ENCODE measurements around the gene SHISAL1. TPM values are rescaled to one million over a fixed set of nuclear protein-coding genes. Genes with fewer than 3 reads are reported as not detected.

The SHISAL1 gene
- total RNA-seq, 1 donor from 2014 or later, result 6.5 TPM

- no peak for TF ChIP-seq CTCF (IDR thresholded peaks at IDR 0.05; ENCODE audit: unreplicated experiment)
- Mint-ChIP-seq H3K4me3 (ENCODE audit: unreplicated experiment) (no peak overlapping the region), H3K4me1 (ENCODE audit: unreplicated experiment) (no peaks in the 10 kb centered on the region), H3K27ac (ENCODE audit: unreplicated experiment) (no peak overlapping the region), H3K9me3 (ENCODE audit: unreplicated experiment) (no peaks in the 10 kb centered on the region), H3K27me3 (ENCODE audit: unreplicated experiment) (peaks cover 2% of the 10 kb centered on the region), H3K36me3 (ENCODE audit: low read depth, unreplicated experiment) (no peaks in the 10 kb centered on the region)
- DNase-seq (ENCODE audit: low spot score), result no peak
These were observed 101.3 kb downstream of the SHISAL1 start for GRCh38 chr22:44211256-44211945.

- no peak for DNase-seq (ENCODE audit: low spot score)
- TF ChIP-seq CTCF (IDR thresholded peaks at IDR 0.05; ENCODE audit: unreplicated experiment), result no peak
These were observed 102.0 kb downstream of the SHISAL1 start for GRCh38 chr22:44210722-44211121.

GRCh38 chr22:44209343-44209742, 103.4 kb downstream of the SHISAL1 start:
- no peak overlapping the region for H3K27ac Mint-ChIP-seq (ENCODE audit: unreplicated experiment)
- no peaks in the 10 kb centered on the region for H3K9me3 Mint-ChIP-seq (ENCODE audit: unreplicated experiment)
- no peaks in the 10 kb centered on the region for H3K36me3 Mint-ChIP-seq (ENCODE audit: low read depth, unreplicated experiment)
- no peak overlapping the region for H3K4me3 Mint-ChIP-seq (ENCODE audit: unreplicated experiment)
- no peak for TF ChIP-seq CTCF (IDR thresholded peaks at IDR 0.05; ENCODE audit: unreplicated experiment)
- DNase-seq (ENCODE audit: low spot score), result no peak
- peaks cover 7% of the 10 kb centered on the region for H3K27me3 Mint-ChIP-seq (ENCODE audit: unreplicated experiment)
- no peaks in the 10 kb centered on the region for H3K4me1 Mint-ChIP-seq (ENCODE audit: unreplicated experiment)

More at GRCh38 chr22:44210722-44211121, 102.0 kb downstream of the SHISAL1 start:
- H3K4me1 Mint-ChIP-seq (ENCODE audit: unreplicated experiment), result no peaks in the 10 kb centered on the region
- H3K9me3 Mint-ChIP-seq (ENCODE audit: unreplicated experiment), result no peaks in the 10 kb centered on the region
- no peak overlapping the region for H3K4me3 Mint-ChIP-seq (ENCODE audit: unreplicated experiment)
- peaks cover 2% of the 10 kb centered on the region for H3K27me3 Mint-ChIP-seq (ENCODE audit: unreplicated experiment)
- no peak overlapping the region for H3K27ac Mint-ChIP-seq (ENCODE audit: unreplicated experiment)
- H3K36me3 Mint-ChIP-seq (ENCODE audit: low read depth, unreplicated experiment), result no peaks in the 10 kb centered on the region

GRCh38 chr22:44207981-44208317, 104.8 kb downstream of the SHISAL1 start:
- TF ChIP-seq CTCF (IDR thresholded peaks at IDR 0.05; ENCODE audit: unreplicated experiment), result no peak
- H3K27me3 Mint-ChIP-seq (ENCODE audit: unreplicated experiment), result peaks cover 7% of the 10 kb centered on the region
- DNase-seq (ENCODE audit: low spot score), result no peak

GRCh38 chr22:44207173-44207980, 105.4 kb downstream of the SHISAL1 start:
- no peak for DNase-seq (ENCODE audit: low spot score)
- Mint-ChIP-seq H3K27ac (ENCODE audit: unreplicated experiment) (no peak overlapping the region), H3K36me3 (ENCODE audit: low read depth, unreplicated experiment) (no peaks in the 10 kb centered on the region), H3K27me3 (ENCODE audit: unreplicated experiment) (peaks cover 7% of the 10 kb centered on the region), H3K4me1 (ENCODE audit: unreplicated experiment) (no peaks in the 10 kb centered on the region), H3K4me3 (ENCODE audit: unreplicated experiment) (no peak overlapping the region), H3K9me3 (ENCODE audit: unreplicated experiment) (no peaks in the 10 kb centered on the region)
- TF ChIP-seq CTCF (IDR thresholded peaks at IDR 0.05; ENCODE audit: unreplicated experiment), result no peak

More at GRCh38 chr22:44207981-44208317, 104.8 kb downstream of the SHISAL1 start:
- Mint-ChIP-seq H3K27ac (ENCODE audit: unreplicated experiment) (no peak overlapping the region), H3K4me1 (ENCODE audit: unreplicated experiment) (no peaks in the 10 kb centered on the region), H3K36me3 (ENCODE audit: low read depth, unreplicated experiment) (no peaks in the 10 kb centered on the region), H3K4me3 (ENCODE audit: unreplicated experiment) (no peak overlapping the region), H3K9me3 (ENCODE audit: unreplicated experiment) (no peaks in the 10 kb centered on the region)

Data from endothelial cell (in vitro differentiated cells).